M059J (cell line): Measurements from ENCODE around the gene LGALSL. TPM values are rescaled to one million over a fixed set of nuclear protein-coding genes. Genes with fewer than 3 reads are reported as not detected.

Experiments
- DNase-seq: peaks from one replicate; pipeline ENCODE4 v3.0.0-alpha.2; 2012; ENCODE audit warnings: low read depth
- total RNA-seq: library from RNA; depleted of rRNA; stranded (reverse); fragments of >200 nt; shearing (Covaris generic); gene quantifications from 2 replicates; pipeline ENCODE4 v1.2.3, GENCODE V29; 2014; rRNA removed

LGALSL gene
- 0.34 and 5.0 TPM in 2 replicates for total RNA-seq

- DNase-seq, result peak; percentile 36
Observed at GRCh38 chr2:64453770-64454385, at the start of gene LGALSL. TSS of gene LGALSL (plus strand) at chr2:64454162. CDS start at chr2:64454546, 384 bp downstream.

GRCh38 chr2:64404743-64405142 is 49.2 kb upstream of the LGALSL start:
- peak; percentile 15 for DNase-seq

- peak; percentile 85 for DNase-seq
Observed at GRCh38 chr2:64405581-64406406, 48.2 kb upstream of the LGALSL start.

DNA sequence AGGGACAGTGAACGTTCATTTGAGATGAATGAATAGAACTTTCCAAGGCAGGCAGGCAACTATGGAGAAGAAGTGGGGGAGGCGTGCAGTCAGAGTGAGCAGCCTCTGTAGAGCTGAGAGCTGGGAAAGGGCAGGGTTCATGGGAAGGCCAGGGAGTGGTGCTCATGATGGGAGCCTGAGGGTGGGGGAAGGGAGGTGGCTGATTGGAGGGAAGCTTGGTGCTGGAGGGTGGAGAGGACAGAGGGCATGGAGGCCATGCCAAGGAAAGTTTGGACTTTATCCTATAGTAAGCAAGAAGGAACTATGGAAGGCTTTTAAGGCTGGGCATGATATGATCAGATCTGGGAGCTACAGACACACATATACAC is 47.6 kb upstream of the LGALSL start:
- no peak for DNase-seq

DNA sequence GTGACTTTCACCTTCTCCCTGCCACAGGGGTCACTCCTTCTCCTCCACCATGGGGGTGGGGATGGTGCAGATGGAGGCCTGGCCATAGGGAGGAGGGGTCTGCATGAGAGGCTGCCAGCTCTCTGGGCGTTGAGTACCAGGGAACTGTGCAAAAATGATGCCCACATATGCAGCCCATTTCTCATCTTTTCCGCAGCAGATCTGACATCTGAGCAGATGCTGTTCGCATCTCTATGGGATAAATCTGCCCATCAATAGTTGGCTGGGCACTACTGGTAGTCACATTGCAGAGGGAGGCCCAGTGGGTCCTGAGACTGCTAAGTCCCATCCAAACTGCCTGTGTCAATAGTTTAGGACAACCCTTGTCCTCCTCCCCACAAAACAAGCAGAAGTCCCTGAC is 45.9 kb upstream of the LGALSL start:
- DNase-seq, result no peak

- DNase-seq, result no peak
Observed at GRCh38 chr2:64410671-64411070, 43.3 kb upstream of the LGALSL start.

GRCh38 chr2:64412671-64413070 is 41.3 kb upstream of the LGALSL start:
- DNase-seq, result no peak

GRCh38 chr2:64414736-64415435 is 39.1 kb upstream of the LGALSL start:
- no peak for DNase-seq

DNA sequence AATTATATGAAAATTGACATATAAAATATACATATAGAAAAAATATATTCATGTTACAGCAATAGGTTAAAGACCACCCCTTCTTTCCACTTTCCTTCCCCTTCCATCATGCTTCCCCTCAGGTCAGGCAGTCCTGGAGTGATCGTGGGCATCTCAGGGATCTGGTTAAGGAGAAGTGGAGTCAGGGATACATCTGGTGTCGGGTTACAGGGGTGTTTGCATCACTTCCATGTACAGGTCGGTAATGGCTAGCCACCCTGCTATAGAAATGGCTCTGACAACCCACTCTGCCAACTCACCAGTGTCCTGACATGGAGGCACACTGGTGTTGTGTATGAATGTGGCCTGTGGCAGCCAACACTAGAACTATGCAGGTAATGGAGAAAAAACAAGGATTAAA is 36.3 kb upstream of the LGALSL start:
- no peak for DNase-seq

DNA sequence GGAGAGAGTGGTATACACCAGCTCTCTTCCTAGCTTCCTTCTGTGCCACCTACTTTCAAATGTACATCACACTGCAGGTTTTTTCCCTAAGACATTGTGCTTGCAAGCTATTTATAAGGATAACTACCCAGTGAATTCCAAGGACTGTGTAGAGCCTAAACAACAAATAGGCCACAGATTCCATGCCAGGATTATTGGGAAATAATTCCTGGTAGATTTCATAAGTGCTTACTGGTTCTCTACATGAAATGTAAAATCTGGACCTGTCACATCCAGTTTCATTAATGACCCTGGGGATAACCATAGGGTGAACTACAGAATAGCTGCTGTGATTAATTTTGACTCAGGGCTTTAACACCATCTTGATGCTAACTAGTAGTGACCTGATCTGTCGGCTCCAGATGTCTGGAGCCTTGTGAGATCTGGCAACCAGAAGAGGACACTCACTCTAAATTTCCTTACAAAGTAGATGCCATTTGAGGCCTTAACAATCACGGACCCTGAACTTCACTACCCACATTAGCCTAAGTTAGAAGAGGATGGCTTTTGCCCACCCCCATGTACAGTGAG is 34.3 kb upstream of the LGALSL start:
- no peak for DNase-seq

GRCh38 chr2:64420677-64421076 is 33.3 kb upstream of the LGALSL start:
- no peak for DNase-seq

DNA sequence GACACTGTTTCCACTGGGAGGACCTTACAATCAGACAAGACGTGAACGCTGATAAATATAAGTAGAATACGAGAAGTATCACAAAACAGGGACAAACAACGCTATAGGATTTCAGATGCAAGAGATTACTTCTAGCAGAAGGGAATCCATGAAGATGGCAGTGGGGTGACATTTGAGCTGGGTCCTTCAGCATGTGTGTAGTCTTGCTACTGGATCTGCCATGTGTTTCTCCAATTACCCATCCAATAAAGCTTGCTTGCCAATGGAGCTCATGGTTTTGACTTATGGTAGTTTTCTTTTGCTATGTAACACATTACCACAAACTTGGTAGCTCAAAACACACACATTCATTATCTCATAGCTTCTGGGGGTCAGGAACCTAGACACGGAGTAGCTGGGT is 32.8 kb upstream of the LGALSL start:
- DNase-seq, result no peak

DNA sequence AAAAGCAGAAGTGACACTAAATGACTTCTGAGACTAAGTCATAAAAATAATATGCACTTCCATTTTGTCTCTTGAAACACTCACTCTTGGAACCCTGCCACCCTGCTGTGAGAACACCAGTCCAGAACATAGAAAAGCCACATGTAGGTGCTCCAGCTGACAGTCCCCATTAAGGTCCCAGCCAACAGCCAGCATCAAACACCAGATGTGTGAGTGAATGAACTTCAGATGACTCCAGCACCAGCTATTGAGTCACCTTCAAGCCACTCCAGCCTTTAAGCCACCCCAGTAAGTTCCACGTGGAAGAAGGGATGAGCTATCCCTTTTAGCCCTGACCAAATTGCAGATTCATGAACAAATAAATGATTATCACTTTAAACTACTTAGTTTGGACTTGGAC is 31.5 kb upstream of the LGALSL start:
- DNase-seq, result no peak

- no peak for DNase-seq
Observed at GRCh38 chr2:64423303-64423702, 30.7 kb upstream of the LGALSL start.

- DNase-seq, result no peak
Observed at GRCh38 chr2:64424416-64424987, 29.5 kb upstream of the LGALSL start.

- peak; percentile 55 for DNase-seq
Observed at GRCh38 chr2:64426183-64426952, 27.6 kb upstream of the LGALSL start.

DNA sequence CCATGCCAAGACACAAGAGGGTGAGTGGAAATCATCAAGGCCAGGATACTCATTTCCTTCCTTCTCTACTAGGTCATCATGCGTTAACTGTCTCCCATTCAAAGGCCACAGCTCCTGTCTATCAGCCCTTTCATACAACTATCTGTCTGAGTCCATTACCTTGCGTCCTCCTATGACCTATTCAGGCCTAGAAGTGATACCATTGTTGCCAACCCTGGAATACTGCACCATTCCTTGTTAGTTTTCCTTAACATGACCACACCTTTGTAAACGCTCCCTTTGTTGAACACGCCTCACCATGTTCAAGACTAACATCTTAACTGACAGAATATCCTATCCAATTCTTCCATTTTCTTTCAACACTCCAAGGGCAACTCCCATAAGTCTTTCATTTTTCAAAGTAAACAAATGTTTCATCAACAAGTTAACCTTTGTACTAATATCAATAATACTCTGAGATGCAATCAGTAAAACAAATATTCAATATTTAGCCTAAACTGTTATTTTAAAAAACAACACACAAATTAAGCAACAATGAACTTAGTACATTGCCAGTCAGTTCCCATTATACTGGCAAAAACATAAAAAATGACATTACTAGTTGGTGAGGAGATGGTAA is 19.8 kb upstream of the LGALSL start:
- DNase-seq, result no peak

DNA sequence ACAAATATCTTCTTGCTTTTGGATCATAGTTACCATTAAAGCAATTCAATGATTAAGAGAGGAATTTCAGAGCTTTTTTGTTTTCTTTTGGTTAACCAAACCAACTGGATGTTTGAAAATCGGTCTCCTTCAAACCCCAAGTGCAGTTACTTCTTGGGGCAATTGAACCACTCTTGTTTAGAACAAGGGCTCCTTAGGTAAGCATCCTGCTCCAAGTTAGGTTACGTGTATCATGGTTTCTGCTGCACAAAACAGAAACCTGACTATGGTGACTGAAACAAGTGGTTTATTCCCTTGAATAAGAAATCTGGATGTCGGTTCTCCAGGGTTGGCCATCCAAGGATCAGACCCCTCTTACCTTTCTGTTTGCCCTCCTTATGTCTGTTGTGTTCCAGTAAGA is 16.1 kb upstream of the LGALSL start:
- no peak for DNase-seq

DNA sequence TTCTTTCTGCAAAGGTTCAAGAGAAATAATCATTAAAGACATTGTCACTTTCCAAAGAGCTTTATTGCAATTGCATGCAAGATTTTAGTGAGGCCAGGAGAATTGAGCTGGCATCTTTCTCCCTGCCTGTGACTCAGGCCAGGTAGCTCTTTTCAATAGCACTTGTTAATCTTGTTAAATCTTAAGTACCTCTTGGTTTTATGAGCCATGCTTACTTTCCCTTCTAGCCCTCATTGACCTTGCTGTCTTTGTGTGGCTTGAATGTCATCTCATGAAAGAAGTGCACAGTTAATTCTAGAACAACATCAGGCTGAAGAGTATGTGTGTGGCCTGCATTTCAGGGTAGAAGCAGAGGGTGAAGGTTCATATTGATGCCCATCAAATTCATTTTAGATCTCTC is 14.8 kb upstream of the LGALSL start:
- DNase-seq, result no peak

DNA sequence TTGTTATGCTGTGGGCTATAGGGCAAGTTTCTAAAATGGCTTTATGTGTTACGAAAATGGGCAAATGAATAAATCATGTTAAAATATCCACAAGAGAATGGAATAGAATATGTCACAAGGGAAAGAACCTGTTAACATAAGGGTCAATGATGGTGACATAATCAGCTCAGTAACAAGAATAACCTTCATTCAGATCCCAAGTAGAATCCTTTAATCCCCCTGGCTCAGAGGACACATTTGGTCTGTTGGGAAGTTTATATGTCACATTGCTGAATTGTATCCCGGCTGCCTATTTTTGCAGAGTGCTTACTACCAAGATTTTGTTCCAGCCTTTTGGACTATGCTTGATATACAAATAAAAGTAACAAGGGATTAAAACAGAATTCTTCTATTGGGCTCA is 13.1 kb upstream of the LGALSL start:
- no peak for DNase-seq

DNA sequence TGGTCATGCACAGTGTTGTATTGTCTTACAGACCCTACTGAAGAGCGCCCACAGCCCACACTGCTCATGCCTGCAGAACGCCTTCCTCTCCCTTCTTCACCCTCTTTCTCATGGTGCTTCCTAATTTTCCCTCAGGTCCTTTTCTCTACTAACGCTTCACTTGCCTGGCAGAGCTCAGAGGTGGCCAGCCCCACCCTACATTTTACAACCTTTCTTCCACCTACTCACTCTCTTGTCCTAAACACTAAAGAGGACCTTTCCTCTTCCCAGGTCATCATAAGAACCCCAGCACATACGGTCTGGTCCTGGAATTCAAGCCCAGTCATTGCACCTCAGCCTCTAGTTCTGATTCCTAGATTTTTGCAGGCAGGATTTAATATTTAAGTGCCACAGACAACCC is 11.7 kb upstream of the LGALSL start:
- no peak for DNase-seq
